ENCODE measurements around the gene PPL. TPM values are rescaled to one million over a fixed set of nuclear protein-coding genes. Genes with fewer than 3 reads are reported as not detected.

Gene PPL
- total and polyA plus RNA-seq, 2 experiments from 2014 or later = 8.4 to 10.8 TPM

GRCh38 chr16:4870138-4870671 is 66.7 kb downstream of the PPL start:
- Histone ChIP-seq H3K9me3 (ENCODE audit: low read depth) (no peaks in the 10 kb centered on the region), H3K36me3 (peaks cover 40% of the 10 kb centered on the region), H3K4me3 (no peak overlapping the region), H3K27ac (no peak overlapping the region), H3K27me3 (no peaks in the 10 kb centered on the region), H3K4me1 (ENCODE audit: low read depth) (no peaks in the 10 kb centered on the region)
- TF ChIP-seq, protein P1, sequence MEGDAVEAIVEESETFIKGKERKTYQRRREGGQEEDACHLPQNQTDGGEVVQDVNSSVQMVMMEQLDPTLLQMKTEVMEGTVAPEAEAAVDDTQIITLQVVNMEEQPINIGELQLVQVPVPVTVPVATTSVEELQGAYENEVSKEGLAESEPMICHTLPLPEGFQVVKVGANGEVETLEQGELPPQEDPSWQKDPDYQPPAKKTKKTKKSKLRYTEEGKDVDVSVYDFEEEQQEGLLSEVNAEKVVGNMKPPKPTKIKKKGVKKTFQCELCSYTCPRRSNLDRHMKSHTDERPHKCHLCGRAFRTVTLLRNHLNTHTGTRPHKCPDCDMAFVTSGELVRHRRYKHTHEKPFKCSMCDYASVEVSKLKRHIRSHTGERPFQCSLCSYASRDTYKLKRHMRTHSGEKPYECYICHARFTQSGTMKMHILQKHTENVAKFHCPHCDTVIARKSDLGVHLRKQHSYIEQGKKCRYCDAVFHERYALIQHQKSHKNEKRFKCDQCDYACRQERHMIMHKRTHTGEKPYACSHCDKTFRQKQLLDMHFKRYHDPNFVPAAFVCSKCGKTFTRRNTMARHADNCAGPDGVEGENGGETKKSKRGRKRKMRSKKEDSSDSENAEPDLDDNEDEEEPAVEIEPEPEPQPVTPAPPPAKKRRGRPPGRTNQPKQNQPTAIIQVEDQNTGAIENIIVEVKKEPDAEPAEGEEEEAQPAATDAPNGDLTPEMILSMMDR (IDR thresholded peaks at IDR 0.05; ENCODE audit: low read depth, low read length) = no peak
- DNase-seq (ENCODE audit: low read depth in 1 of 2, low spot score in 1 of 2) = no peak

GRCh38 chr16:4869147-4869805 is 67.7 kb downstream of the PPL start:
- H3K36me3 ChIP-seq = peaks cover 35% of the 10 kb centered on the region
- H3K9me3 ChIP-seq (ENCODE audit: low read depth) = no peaks in the 10 kb centered on the region
- H3K27ac ChIP-seq = no peak overlapping the region
- H3K4me1 ChIP-seq (ENCODE audit: low read depth) = no peaks in the 10 kb centered on the region
- TF ChIP-seq, protein P1 (IDR thresholded peaks at IDR 0.05; ENCODE audit: low read depth, low read length) = no peak
- no peaks in the 10 kb centered on the region for H3K27me3 ChIP-seq
- DNase-seq (ENCODE audit: low read depth in 1 of 2, low spot score in 1 of 2) = no peak
- H3K4me3 ChIP-seq = no peak overlapping the region

GRCh38 chr16:4868535-4868934 is 68.4 kb downstream of the PPL start:
- Histone ChIP-seq H3K4me1 (ENCODE audit: low read depth) (no peaks in the 10 kb centered on the region), H3K4me3 (no peak overlapping the region), H3K27me3 (no peaks in the 10 kb centered on the region), H3K36me3 (peaks cover 32% of the 10 kb centered on the region), H3K9me3 (ENCODE audit: low read depth) (no peaks in the 10 kb centered on the region), H3K27ac (no peak overlapping the region)
- TF ChIP-seq, protein P1 (IDR thresholded peaks at IDR 0.05; ENCODE audit: low read depth, low read length) = no peak
- DNase-seq (ENCODE audit: low read depth in 1 of 2, low spot score in 1 of 2) = no peak

GRCh38 chr16:4868026-4868425 is 68.9 kb downstream of the PPL start:
- Histone ChIP-seq H3K4me3 (no peak overlapping the region), H3K9me3 (ENCODE audit: low read depth) (no peaks in the 10 kb centered on the region), H3K27ac (peak overlapping the region; percentile 1), H3K4me1 (ENCODE audit: low read depth) (no peaks in the 10 kb centered on the region), H3K36me3 (peaks cover 27% of the 10 kb centered on the region), H3K27me3 (no peaks in the 10 kb centered on the region)
- DNase-seq (ENCODE audit: low read depth in 1 of 2, low spot score in 1 of 2) = no peak
- TF ChIP-seq, protein P1 (IDR thresholded peaks at IDR 0.05; ENCODE audit: low read depth, low read length) = no peak

- no peak for DNase-seq (ENCODE audit: low read depth in 1 of 2, low spot score in 1 of 2)
- Histone ChIP-seq H3K4me3 (no peak overlapping the region), H3K36me3 (peaks cover 24% of the 10 kb centered on the region), H3K27ac (no peak overlapping the region), H3K4me1 (ENCODE audit: low read depth) (no peaks in the 10 kb centered on the region), H3K27me3 (no peaks in the 10 kb centered on the region), H3K9me3 (ENCODE audit: low read depth) (no peaks in the 10 kb centered on the region)
- TF ChIP-seq, protein P1 (IDR thresholded peaks at IDR 0.05; ENCODE audit: low read depth, low read length) = no peak
Observed at GRCh38 chr16:4866586-4866985, 70.4 kb downstream of the PPL start.
